Right lobe of liver (tissue), 4 donors: ENCODE data around the gene DDX42.

ENCODE experiments used
- CTCF ChIP-seq, 4 donors: fragments of 200-600 bp in 3 of 4; fragments of 450-650 bp in 1 of 4; IDR thresholded peaks; one replicate each; pipeline versions ENCODE4 v1.5.1 to v1.8.0; 2016 to 2022; ENCODE audit warnings: antibody characterized with exemption in 4 of 4, mild to moderate bottlenecking in 2 of 4
- POLR2A ChIP-seq: fragments of 450-650 bp; IDR thresholded peaks from one replicate; pipeline ENCODE4 v1.6.1; 2017; ENCODE audit warnings: antibody characterized with exemption, mild to moderate bottlenecking
- donor health status: DM: no; HTN: no; CAD: no.
- donor health status: DM: no; HTN: no; CAD: no.
- donor health status: DM: no; HTN: yes; CAD: no.

DNA sequence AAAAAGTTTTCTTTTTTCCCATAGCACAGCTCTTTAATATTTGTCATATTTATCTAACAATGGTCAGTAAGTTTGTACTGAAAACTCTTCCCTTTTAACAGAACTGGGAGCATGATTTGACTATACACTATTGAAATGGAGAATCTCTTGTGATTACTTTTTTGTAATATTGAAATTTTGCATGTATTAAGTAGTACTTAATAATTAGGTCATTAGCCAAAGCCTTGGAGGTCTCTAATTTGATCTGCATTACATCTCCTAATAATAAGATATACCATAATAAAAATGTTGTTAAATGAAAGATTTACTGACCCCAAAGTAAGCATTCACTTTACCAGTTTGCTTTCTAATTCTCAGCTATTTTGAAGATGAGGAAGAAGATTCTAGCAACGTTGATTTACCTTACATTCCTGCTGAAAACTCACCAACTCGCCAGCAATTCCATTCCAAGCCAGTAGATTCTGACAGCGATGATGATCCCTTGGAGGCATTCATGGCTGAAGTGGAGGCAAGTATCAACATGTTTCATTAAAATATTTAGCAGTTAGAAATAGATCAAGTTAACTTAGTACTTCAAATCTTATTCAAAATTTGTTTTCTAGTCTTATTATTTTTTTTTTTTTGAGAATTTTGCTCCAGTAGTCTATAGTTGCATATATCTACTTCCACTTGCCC lies 18.2 kb downstream of the DDX42 start:
- TF ChIP-seq CTCF (IDR thresholded peaks at IDR 0.05) (no peak), POLR2A (no peak)
